Breast epithelium (tissue), 4 donors: Measurements from ENCODE around the gene ZNRF4. TPM values are rescaled to one million over a fixed set of nuclear protein-coding genes. Genes with fewer than 3 reads are reported as not detected.

ENCODE experiments used
- DNase-seq, 2 donors: peaks; one replicate each; pipeline ENCODE4 v3.0.0-alpha.2; 2019; ENCODE audit warnings: low spot score in 2 of 2
- H3K27ac ChIP-seq, 2 donors: fragments of 200-600 bp; sonication (generic) in 1 of 2; one replicate each; pipeline ENCODE4 v1.5.1; 2016 to 2019; ENCODE audit warnings: mild to moderate bottlenecking in 1 of 2
- H3K27me3 ChIP-seq, 2 donors: fragments of 200-600 bp; sonication (generic) in 1 of 2; one replicate each; pipeline versions ENCODE4 v1.5.1 to v1.6.0; 2017 to 2019; ENCODE audit warnings: control low read depth in 1 of 2, mild to moderate bottlenecking in 1 of 2
- H3K36me3 ChIP-seq: fragments of 200-600 bp; one replicate; pipeline ENCODE4 v1.5.1; 2019
- H3K4me1 ChIP-seq, 2 donors: fragments of 200-600 bp; sonication (generic); one replicate each; pipeline ENCODE4 v1.5.1; 2016 to 2019; ENCODE audit warnings: control low read depth in 1 of 2
- H3K4me3 ChIP-seq, 3 donors: fragments of 200-600 bp; sonication (generic); 1 replicate in 2 of 3; 2 replicates in 1 of 3; pipeline ENCODE4 v1.5.1; 2016 to 2019; ENCODE audit warnings: mild to moderate bottlenecking in 3 of 3, moderate library complexity in 2 of 3
- H3K9me3 ChIP-seq, 2 donors: fragments of 200-600 bp; sonication (generic) in 1 of 2; one replicate each; pipeline ENCODE4 v1.5.1; 2016 to 2019; ENCODE audit warnings: control low read depth in 1 of 2
- POLR2A ChIP-seq: fragments of 450-650 bp; IDR thresholded peaks from one replicate; pipeline ENCODE4 v1.6.1; 2016; ENCODE audit warnings: antibody characterized with exemption, mild to moderate bottlenecking, moderate library complexity
- POLR2AphosphoS5 ChIP-seq, 3 donors: sonication (generic); formaldehyde crosslinking; IDR thresholded peaks; one replicate each; pipeline ENCODE4 v1.6.1; 2017; ENCODE audit warnings: antibody characterized with exemption in 3 of 3
- intact Hi-C: fragments of 100-400 bp; cut with DNase I; formaldehyde crosslinking; loops from one replicate; pipeline ENCODE4 v1.15.1; 2023; ENCODE audit warnings: low total_unique reads
- total RNA-seq, 3 donors: library from RNA; depleted of rRNA; stranded (reverse); fragments of >200 nt; gene quantifications; one replicate each; pipeline ENCODE4 v1.1.0, GENCODE V29; 2016
- TF ChIP-seq, protein P1 (sequence below), 3 donors: fragments of 450-650 bp; IDR thresholded peaks; one replicate each; pipeline ENCODE4 v1.5.1; 2016 to 2017; ENCODE audit warnings: antibody characterized with exemption in 3 of 3, mild to moderate bottlenecking in 3 of 3, moderate library complexity in 3 of 3

Gene ZNRF4
- total RNA-seq, 3 donors from 2014 or later = not detected

DNA sequence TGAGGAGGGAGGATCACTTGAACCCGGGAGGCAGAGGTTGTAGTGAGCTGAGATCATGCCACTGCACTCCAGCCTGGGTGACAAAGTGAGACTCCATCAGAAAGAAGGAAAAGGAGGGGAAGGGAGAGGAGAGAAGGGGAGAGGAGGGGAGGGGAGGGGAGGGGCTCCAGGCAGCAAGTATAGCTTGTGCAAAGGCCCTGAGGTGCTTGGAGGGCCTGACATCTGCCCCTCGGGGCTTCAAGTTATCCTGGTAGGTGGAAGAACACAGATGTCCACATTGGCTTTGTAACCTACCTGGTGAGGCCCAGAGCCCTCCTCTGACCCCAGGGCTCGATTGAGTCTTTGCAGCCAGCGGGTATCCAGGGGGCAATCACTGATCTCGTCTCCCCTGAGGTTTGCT, 11.5 kb upstream of the ZNRF4 start:
- intact Hi-C loops = no loop called here
- H3K27ac ChIP-seq = no peak overlapping the region
- no peak for DNase-seq
- H3K4me3 ChIP-seq = no peak overlapping the region
- no peaks in the 10 kb centered on the region for H3K9me3 ChIP-seq
- TF ChIP-seq, protein P1, sequence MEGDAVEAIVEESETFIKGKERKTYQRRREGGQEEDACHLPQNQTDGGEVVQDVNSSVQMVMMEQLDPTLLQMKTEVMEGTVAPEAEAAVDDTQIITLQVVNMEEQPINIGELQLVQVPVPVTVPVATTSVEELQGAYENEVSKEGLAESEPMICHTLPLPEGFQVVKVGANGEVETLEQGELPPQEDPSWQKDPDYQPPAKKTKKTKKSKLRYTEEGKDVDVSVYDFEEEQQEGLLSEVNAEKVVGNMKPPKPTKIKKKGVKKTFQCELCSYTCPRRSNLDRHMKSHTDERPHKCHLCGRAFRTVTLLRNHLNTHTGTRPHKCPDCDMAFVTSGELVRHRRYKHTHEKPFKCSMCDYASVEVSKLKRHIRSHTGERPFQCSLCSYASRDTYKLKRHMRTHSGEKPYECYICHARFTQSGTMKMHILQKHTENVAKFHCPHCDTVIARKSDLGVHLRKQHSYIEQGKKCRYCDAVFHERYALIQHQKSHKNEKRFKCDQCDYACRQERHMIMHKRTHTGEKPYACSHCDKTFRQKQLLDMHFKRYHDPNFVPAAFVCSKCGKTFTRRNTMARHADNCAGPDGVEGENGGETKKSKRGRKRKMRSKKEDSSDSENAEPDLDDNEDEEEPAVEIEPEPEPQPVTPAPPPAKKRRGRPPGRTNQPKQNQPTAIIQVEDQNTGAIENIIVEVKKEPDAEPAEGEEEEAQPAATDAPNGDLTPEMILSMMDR (IDR thresholded peaks at IDR 0.05) = no peak
- TF ChIP-seq POLR2AphosphoS5 (IDR thresholded peaks at IDR 0.05) (no peak), POLR2A (no peak)
- no peaks in the 10 kb centered on the region for H3K4me1 ChIP-seq
- no peaks in the 10 kb centered on the region for H3K36me3 ChIP-seq
- peaks cover 0 to 27% of the 10 kb centered on the region in 2 donors for H3K27me3 ChIP-seq

DNA sequence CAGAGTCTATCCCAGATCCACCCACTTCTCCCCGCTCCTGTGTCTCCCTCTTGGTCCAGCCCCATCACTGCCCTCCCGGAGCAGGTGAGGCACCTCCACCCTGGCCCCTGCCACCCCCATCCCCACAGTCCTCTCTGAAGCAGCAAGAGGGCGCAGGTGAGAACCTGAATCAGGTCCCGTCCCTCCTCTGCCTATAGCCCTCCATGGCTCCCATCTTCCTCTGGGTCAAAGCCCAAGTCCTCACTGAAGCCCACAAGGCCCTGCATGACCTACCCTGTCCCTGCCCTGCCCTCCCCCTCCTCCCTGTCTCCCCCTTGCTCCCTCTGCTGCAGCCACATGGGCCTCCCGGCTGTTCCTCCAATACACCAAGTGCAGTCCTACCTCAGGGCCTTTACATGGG, 10.8 kb upstream of the ZNRF4 start:
- H3K9me3 ChIP-seq = no peaks in the 10 kb centered on the region
- intact Hi-C loops = no loop called here
- no peaks in the 10 kb centered on the region for H3K4me1 ChIP-seq
- H3K36me3 ChIP-seq = no peaks in the 10 kb centered on the region
- no peak overlapping the region for H3K27ac ChIP-seq
- H3K27me3 ChIP-seq = peaks cover 0 to 28% of the 10 kb centered on the region in 2 donors
- TF ChIP-seq POLR2A = no peak
- TF ChIP-seq POLR2AphosphoS5 (IDR thresholded peaks at IDR 0.05) = no peak
- TF ChIP-seq, protein P1 (IDR thresholded peaks at IDR 0.05) = no peak
- no peak for DNase-seq
- H3K4me3 ChIP-seq = no peak overlapping the region

GRCh38 chr19:5445071-5445470, 10.1 kb upstream of the ZNRF4 start:
- DNase-seq = no peak
- TF ChIP-seq, protein P1 (IDR thresholded peaks at IDR 0.05) = no peak
- no peak for TF ChIP-seq POLR2A
- no peak for TF ChIP-seq POLR2AphosphoS5 (IDR thresholded peaks at IDR 0.05)
- Histone ChIP-seq H3K4me1 (no peaks in the 10 kb centered on the region), H3K36me3 (no peaks in the 10 kb centered on the region), H3K4me3 (no peak overlapping the region), H3K27ac (no peak overlapping the region), H3K27me3 (peaks cover 0 to 31% of the 10 kb centered on the region in 2 donors), H3K9me3 (no peaks in the 10 kb centered on the region)
- intact Hi-C loops = no loop called here

DNA sequence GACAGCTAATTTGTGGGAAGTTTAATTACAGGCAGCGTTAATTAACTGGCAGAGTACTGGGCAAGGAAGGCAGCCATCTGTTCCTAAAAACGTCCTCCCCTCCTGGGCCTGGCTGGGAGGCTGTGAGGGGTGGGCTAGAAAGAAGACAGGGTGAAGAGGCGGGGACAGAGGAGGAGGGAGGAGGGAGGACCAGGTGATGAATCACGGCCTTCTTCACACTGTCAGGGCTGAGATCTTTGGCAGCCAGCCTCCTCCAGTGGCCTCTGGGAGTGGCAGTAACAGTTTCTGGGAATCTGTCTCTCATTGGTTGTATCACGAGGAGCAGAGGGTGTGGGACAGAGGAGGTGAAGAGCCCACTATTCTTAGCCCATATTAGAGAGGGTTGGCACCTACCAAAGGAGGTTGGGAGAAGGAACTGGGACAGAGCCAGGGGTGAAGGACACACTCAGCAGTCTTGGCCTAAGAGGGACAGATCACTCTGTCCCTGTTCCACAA, 9.6 kb upstream of the ZNRF4 start:
- H3K36me3 ChIP-seq = no peaks in the 10 kb centered on the region
- peaks cover 0 to 37% of the 10 kb centered on the region in 2 donors for H3K27me3 ChIP-seq
- intact Hi-C loops = no loop called here
- H3K9me3 ChIP-seq = no peaks in the 10 kb centered on the region
- no peak for TF ChIP-seq POLR2AphosphoS5 (IDR thresholded peaks at IDR 0.05)
- TF ChIP-seq, protein P1 (IDR thresholded peaks at IDR 0.05) = no peak
- TF ChIP-seq POLR2A = no peak
- no peak overlapping the region for H3K4me3 ChIP-seq
- DNase-seq = no peak
- no peak overlapping the region for H3K27ac ChIP-seq
- H3K4me1 ChIP-seq = no peaks in the 10 kb centered on the region

- no peak for TF ChIP-seq POLR2A
- no peak for TF ChIP-seq POLR2AphosphoS5 (IDR thresholded peaks at IDR 0.05)
- TF ChIP-seq, protein P1 (IDR thresholded peaks at IDR 0.05) = no peak
- H3K36me3 ChIP-seq = no peaks in the 10 kb centered on the region
- intact Hi-C loops = no loop called here
- H3K4me3 ChIP-seq = no peak overlapping the region
- no peak for DNase-seq
- H3K27me3 ChIP-seq = peaks cover 0 to 46% of the 10 kb centered on the region in 2 donors
- no peaks in the 10 kb centered on the region for H3K9me3 ChIP-seq
- no peak overlapping the region for H3K27ac ChIP-seq
- no peaks in the 10 kb centered on the region for H3K4me1 ChIP-seq
Measured at GRCh38 chr19:5447700-5448311, 7.4 kb upstream of the ZNRF4 start.
